ENCODE data around the gene INTS11. TPM values are rescaled to one million over a fixed set of nuclear protein-coding genes. Genes with fewer than 3 reads are reported as not detected.

The INTS11 gene
- polyA plus RNA-seq, 2 of the 4 experiments (the other 2 are of a cell fraction): 41.9 to 62.9 TPM

DNA sequence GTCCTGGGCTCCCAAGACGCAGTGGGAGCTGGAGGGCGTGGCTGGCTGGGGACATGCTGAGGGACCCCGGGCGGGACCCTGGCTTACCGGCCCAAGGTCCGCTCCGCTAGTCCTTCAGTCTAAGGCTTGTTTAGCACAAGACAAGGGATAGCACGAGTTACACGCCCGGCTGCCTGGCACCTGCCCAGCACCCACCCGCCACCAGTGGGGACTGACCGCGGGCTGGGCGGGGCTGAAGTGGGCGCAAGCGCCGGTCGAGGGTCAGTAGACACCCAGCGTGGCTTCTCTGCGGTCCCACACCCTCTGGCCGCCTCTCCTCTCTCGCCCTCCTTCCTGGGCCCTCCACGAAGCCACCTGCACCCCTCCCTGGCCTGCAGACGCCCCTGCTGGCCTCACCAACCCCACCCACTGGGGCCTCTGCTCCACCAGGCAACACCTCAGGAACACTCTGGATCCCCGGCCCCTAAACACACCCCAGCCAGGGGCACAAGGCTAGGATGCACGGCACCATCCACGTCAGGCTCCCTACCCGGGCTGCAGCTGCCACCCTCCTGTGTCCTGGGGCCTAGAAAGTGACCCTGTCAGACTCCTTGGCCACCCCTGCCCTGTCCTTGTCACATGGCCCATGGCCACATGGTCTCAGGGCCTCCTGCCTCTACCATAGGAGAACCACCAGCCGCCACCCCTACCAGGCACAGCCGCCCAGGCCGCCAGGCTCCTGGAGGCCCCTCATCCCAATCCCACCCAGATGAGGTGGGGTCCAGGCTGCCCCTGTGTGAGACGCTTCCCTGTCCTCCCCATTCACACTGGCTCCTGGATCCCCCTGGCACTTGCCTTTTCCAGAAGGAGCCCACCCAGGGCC, 12.7 kb upstream of the INTS11 start:
- POLR2A ChIA-PET: no interaction called here
- no peak overlapping the region for H3K27ac ChIP-seq
- H3K9me3 ChIP-seq: no peaks in the 10 kb centered on the region
- WGBS (ENCODE audit: missing lambda C conversion rate): 96% methylated on average over 19 of the region's 32 CpGs
- CTCF ChIA-PET: interaction anchor here (0.9 to 2.8 kb wide), 3 partner anchors 8 to 35 kb away, joined by 3 to 22 read pairs (median 6); no protein-coding TSS in a partner anchor
- no peak overlapping the region for H3K4me3 ChIP-seq
- ATAC-seq (no peak; a peak in 2 of 6 replicates), FAIRE-seq (no peak), DNase-seq (ENCODE audit: low read depth in 1 of 2, low spot score in 1 of 2) (no peak)
- no peak overlapping the region for H3K4me2 ChIP-seq
- TF ChIP-seq, protein P1, sequence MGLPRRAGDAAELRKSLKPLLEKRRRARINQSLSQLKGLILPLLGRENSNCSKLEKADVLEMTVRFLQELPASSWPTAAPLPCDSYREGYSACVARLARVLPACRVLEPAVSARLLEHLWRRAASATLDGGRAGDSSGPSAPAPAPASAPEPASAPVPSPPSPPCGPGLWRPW (IDR thresholded peaks at IDR 0.05): no peak
- TF ChIP-seq GATA3 (IDR thresholded peaks at IDR 0.05; ENCODE audit: borderline replicate concordance) (no peak), ZSCAN20 (CRISPR knock-in tag; IDR thresholded peaks at IDR 0.05) (no peak), MAFK (IDR thresholded peaks at IDR 0.05; ENCODE audit: partially characterized antibody) (no peak), CHD2 (IDR thresholded peaks at IDR 0.05; ENCODE audit: low read length, partially characterized antibody) (no peak), MYC (IDR thresholded peaks at IDR 0.05; ENCODE audit: borderline replicate concordance, low read length) (no peak), SREBF2 (IDR thresholded peaks at IDR 0.05) (no peak), JUN (IDR thresholded peaks at IDR 0.05) (no peak), CBX8 (IDR thresholded peaks at IDR 0.05) (no peak), KDM1A (IDR thresholded peaks at IDR 0.05; ENCODE audit: low read depth) (no peak), RNF2 (IDR thresholded peaks at IDR 0.05; ENCODE audit: borderline replicate concordance, low read depth) (no peak), FOXS1 (CRISPR knock-in tag; IDR thresholded peaks at IDR 0.05) (no peak), JUNB (IDR thresholded peaks at IDR 0.05) (no peak)
- TF ChIP-seq, protein P2, sequence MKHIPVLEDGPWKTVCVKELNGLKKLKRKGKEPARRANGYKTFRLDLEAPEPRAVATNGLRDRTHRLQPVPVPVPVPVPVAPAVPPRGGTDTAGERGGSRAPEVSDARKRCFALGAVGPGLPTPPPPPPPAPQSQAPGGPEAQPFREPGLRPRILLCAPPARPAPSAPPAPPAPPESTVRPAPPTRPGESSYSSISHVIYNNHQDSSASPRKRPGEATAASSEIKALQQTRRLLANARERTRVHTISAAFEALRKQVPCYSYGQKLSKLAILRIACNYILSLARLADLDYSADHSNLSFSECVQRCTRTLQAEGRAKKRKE (CRISPR knock-in tag; IDR thresholded peaks at IDR 0.05; ENCODE audit: low read depth): no peak
- H3K4me1 ChIP-seq: no peaks in the 10 kb centered on the region

DNA sequence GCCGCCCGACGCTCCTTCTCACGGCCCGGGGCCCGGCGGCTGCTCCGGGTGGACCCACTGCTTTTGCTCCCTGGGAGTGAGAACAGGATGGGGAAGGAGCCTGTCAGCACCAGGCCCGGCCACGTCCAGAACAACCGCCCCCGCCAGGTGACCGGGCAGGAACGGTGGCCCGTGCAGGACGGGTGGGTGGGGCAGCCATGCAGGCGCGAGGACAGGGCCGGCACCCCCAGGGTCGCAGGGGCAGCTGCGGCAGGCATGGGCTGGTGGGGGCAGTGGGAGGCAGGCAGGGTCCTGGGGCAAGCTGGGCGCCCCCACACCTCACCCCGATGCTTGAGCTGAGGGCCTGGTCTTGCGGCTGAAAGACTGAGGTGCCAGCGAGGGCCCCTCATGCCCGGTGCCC, 12.0 kb upstream of the INTS11 start:
- ChIA-PET CTCF (interaction anchor here (1.7 to 2.8 kb wide), 3 partner anchors 9 to 36 kb away, joined by 6 to 22 read pairs (median 6); no protein-coding TSS in a partner anchor), POLR2A (interaction anchor here (0.7 kb wide), 1 partner anchor 8 kb away, joined by 3 read pairs; no protein-coding TSS in a partner anchor)
- Histone ChIP-seq H3K4me2 (no peak overlapping the region), H3K9me3 (no peaks in the 10 kb centered on the region), H3K4me1 (peaks cover 1% of the 10 kb centered on the region; the same call in 2 of the 3 replicates), H3K27ac (no peak overlapping the region), H3K4me3 (no peak overlapping the region)
- ATAC-seq: no peak
- no peak for TF ChIP-seq GATA3 (IDR thresholded peaks at IDR 0.05; ENCODE audit: borderline replicate concordance)
- no peak for TF ChIP-seq POLR2A (IDR thresholded peaks at IDR 0.05; ENCODE audit: low read length)
- no peak for TF ChIP-seq MAZ (IDR thresholded peaks at IDR 0.05; ENCODE audit: borderline replicate concordance, low read depth, low read length)
- TF ChIP-seq CEBPB (IDR thresholded peaks at IDR 0.05): no peak
- no peak for TF ChIP-seq RFX5 (IDR thresholded peaks at IDR 0.05)
- no peak for TF ChIP-seq JUN (IDR thresholded peaks at IDR 0.05)
- TF ChIP-seq HDAC2 (IDR thresholded peaks at IDR 0.05): no peak
- no peak for TF ChIP-seq HOXB5 (CRISPR knock-in tag; IDR thresholded peaks at IDR 0.05)
- no peak for TF ChIP-seq CHD2 (IDR thresholded peaks at IDR 0.05; ENCODE audit: low read length, partially characterized antibody)
- TF ChIP-seq, protein P3, sequence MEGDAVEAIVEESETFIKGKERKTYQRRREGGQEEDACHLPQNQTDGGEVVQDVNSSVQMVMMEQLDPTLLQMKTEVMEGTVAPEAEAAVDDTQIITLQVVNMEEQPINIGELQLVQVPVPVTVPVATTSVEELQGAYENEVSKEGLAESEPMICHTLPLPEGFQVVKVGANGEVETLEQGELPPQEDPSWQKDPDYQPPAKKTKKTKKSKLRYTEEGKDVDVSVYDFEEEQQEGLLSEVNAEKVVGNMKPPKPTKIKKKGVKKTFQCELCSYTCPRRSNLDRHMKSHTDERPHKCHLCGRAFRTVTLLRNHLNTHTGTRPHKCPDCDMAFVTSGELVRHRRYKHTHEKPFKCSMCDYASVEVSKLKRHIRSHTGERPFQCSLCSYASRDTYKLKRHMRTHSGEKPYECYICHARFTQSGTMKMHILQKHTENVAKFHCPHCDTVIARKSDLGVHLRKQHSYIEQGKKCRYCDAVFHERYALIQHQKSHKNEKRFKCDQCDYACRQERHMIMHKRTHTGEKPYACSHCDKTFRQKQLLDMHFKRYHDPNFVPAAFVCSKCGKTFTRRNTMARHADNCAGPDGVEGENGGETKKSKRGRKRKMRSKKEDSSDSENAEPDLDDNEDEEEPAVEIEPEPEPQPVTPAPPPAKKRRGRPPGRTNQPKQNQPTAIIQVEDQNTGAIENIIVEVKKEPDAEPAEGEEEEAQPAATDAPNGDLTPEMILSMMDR (IDR thresholded peaks at IDR 0.05): no peak
- TF ChIP-seq RNF2 (IDR thresholded peaks at IDR 0.05; ENCODE audit: borderline replicate concordance, low read depth): no peak
- TF ChIP-seq, protein P4, sequence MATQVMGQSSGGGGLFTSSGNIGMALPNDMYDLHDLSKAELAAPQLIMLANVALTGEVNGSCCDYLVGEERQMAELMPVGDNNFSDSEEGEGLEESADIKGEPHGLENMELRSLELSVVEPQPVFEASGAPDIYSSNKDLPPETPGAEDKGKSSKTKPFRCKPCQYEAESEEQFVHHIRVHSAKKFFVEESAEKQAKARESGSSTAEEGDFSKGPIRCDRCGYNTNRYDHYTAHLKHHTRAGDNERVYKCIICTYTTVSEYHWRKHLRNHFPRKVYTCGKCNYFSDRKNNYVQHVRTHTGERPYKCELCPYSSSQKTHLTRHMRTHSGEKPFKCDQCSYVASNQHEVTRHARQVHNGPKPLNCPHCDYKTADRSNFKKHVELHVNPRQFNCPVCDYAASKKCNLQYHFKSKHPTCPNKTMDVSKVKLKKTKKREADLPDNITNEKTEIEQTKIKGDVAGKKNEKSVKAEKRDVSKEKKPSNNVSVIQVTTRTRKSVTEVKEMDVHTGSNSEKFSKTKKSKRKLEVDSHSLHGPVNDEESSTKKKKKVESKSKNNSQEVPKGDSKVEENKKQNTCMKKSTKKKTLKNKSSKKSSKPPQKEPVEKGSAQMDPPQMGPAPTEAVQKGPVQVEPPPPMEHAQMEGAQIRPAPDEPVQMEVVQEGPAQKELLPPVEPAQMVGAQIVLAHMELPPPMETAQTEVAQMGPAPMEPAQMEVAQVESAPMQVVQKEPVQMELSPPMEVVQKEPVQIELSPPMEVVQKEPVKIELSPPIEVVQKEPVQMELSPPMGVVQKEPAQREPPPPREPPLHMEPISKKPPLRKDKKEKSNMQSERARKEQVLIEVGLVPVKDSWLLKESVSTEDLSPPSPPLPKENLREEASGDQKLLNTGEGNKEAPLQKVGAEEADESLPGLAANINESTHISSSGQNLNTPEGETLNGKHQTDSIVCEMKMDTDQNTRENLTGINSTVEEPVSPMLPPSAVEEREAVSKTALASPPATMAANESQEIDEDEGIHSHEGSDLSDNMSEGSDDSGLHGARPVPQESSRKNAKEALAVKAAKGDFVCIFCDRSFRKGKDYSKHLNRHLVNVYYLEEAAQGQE (IDR thresholded peaks at IDR 0.05): no peak
- TF ChIP-seq ZC3H11A (IDR thresholded peaks at IDR 0.05): no peak
- TF ChIP-seq SMC3 (IDR thresholded peaks at IDR 0.05): no peak
- TF ChIP-seq HOXB13 (CRISPR knock-in tag; IDR thresholded peaks at IDR 0.05; ENCODE audit: low read depth): no peak
- no peak for TF ChIP-seq TP53 (CRISPR knock-in tag; IDR thresholded peaks at IDR 0.05)
- TF ChIP-seq, protein P5, sequence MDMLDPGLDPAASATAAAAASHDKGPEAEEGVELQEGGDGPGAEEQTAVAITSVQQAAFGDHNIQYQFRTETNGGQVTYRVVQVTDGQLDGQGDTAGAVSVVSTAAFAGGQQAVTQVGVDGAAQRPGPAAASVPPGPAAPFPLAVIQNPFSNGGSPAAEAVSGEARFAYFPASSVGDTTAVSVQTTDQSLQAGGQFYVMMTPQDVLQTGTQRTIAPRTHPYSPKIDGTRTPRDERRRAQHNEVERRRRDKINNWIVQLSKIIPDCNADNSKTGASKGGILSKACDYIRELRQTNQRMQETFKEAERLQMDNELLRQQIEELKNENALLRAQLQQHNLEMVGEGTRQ (IDR thresholded peaks at IDR 0.05): no peak
- no peak for TF ChIP-seq HEYL (CRISPR knock-in tag; IDR thresholded peaks at IDR 0.05)
- DNase-seq (ENCODE audit: low read depth in 1 of 2, low spot score in 1 of 2): no peak
- FAIRE-seq: no peak
- no CpG with 5 or more reads among the region's 26 CpGs for WGBS (ENCODE audit: missing lambda C conversion rate)

Measured in A549 (cell line).